Measurements from ENCODE around the gene NPTXR. TPM values are rescaled to one million over a fixed set of nuclear protein-coding genes. Genes with fewer than 3 reads are reported as not detected.

The NPTXR gene
- total and polyA plus RNA-seq, 2 of the 4 experiments (the other 2 are of a cell fraction): 0.36 to 2.2 TPM

GRCh38 chr22:38834991-38835390, 8.8 kb downstream of the NPTXR start:
- H3K56ac ChIP-seq (ENCODE audit: extremely low read depth, insufficient read depth, low read length): no peak overlapping the region
- H2AFZ ChIP-seq (replicated peaks; ENCODE audit: low read length, poor library complexity): no peak overlapping the region
- no peak overlapping the region for H3K27ac ChIP-seq (ENCODE audit: insufficient read depth, low read length)
- H4K5ac ChIP-seq (ENCODE audit: low read depth, low read length): no peak overlapping the region
- no peak overlapping the region for H3K4ac ChIP-seq (ENCODE audit: low read depth, low read length)
- no peak overlapping the region for H4K8ac ChIP-seq (ENCODE audit: low read depth in 2 of 2, low read length in 2 of 2)
- H2BK20ac ChIP-seq (ENCODE audit: low read depth, low read length): no peak overlapping the region
- dilution Hi-C loops (cut with HindIII; ENCODE audit: low sequenced_read_pairs, unreplicated experiment) (no loop called here), in situ Hi-C loops (cut with MboI; ENCODE audit: low sequenced_read_pairs) (no loop called here), intact Hi-C loops (cut with micrococcal nuclease) (no loop called here)
- H3K36me3 ChIP-seq (ENCODE audit: control insufficient read depth, insufficient read depth, low read length): no peaks in the 10 kb centered on the region
- no peak overlapping the region for H3K18ac ChIP-seq (ENCODE audit: low read depth, low read length)
- CTCF ChIA-PET: no interaction called here
- no peak overlapping the region for H3K9ac ChIP-seq (ENCODE audit: low read depth, low read length)
- no peaks in the 10 kb centered on the region for H3K27me3 ChIP-seq (ENCODE audit: control insufficient read depth, insufficient read depth, low read length)
- no peak for TF ChIP-seq MAFK (IDR thresholded peaks at IDR 0.05; ENCODE audit: low read depth, low read length)
- TF ChIP-seq MXI1 (IDR thresholded peaks at IDR 0.05; ENCODE audit: borderline replicate concordance, low read depth, low read length): no peak
- no peak for TF ChIP-seq SMC3 (IDR thresholded peaks at IDR 0.05; ENCODE audit: low read depth, low read length)
- no peak for TF ChIP-seq CEBPB (IDR thresholded peaks at IDR 0.05; ENCODE audit: low read depth, low read length)
- no peak for TF ChIP-seq RCOR1 (IDR thresholded peaks at IDR 0.05; ENCODE audit: insufficient replicate concordance, low read length)
- TF ChIP-seq NFE2L2 (IDR thresholded peaks at IDR 0.05; ENCODE audit: low read depth, low read length): no peak
- TF ChIP-seq MAZ (IDR thresholded peaks at IDR 0.05; ENCODE audit: borderline replicate concordance, low read depth, low read length): no peak
- TF ChIP-seq ELK1 (IDR thresholded peaks at IDR 0.05; ENCODE audit: borderline replicate concordance, low read depth, low read length): no peak
- no peak for TF ChIP-seq FOS (IDR thresholded peaks at IDR 0.05; ENCODE audit: low read depth, low read length)
- no peak for TF ChIP-seq CHD1 (IDR thresholded peaks at IDR 0.05; ENCODE audit: low read depth, low read length)
- no peak for TF ChIP-seq RFX5 (IDR thresholded peaks at IDR 0.05; ENCODE audit: low read depth, low read length)
- no peak for TF ChIP-seq POLR2A (IDR thresholded peaks at IDR 0.05; ENCODE audit: low read depth, low read length)
- H3K9me3 ChIP-seq (ENCODE audit: control insufficient read depth, insufficient read depth, low read length): no peaks in the 10 kb centered on the region
- H4K20me1 ChIP-seq (ENCODE audit: insufficient read depth, low read length): no peaks in the 10 kb centered on the region; the same call in 1 of the 2 replicates
- no peak overlapping the region for H3K23ac ChIP-seq (ENCODE audit: low read depth, low read length)
- H2AK9ac ChIP-seq (replicated peaks; ENCODE audit: low read depth, low read length, poor library complexity): no peak overlapping the region
- no peak overlapping the region for H3K4me3 ChIP-seq (ENCODE audit: insufficient read depth, low read depth, low read length)
- H2AK5ac ChIP-seq (ENCODE audit: low read depth, low read length): no peak overlapping the region
- ATAC-seq (ENCODE audit: low read depth) (no peak), DNase-seq (no peak)
- POLR2A ChIA-PET (ENCODE audit: unreplicated experiment): interaction anchor here (0.9 kb wide), 1 partner anchor 11 kb away, joined by 8 read pairs; no protein-coding TSS in a partner anchor
- no peak overlapping the region for H2BK15ac ChIP-seq (ENCODE audit: low read depth, low read length)
- no peaks in the 10 kb centered on the region for H3K9me1 ChIP-seq (ENCODE audit: insufficient read depth, low read length)
- H3K14ac ChIP-seq (replicated peaks; ENCODE audit: low read depth, low read length): no peak overlapping the region
- H3K4me1 ChIP-seq (ENCODE audit: control insufficient read depth, insufficient read depth, low read length): peaks cover 2% of the 10 kb centered on the region; the same call in 1 of the 2 replicates
- no peak overlapping the region for H2BK120ac ChIP-seq (ENCODE audit: low read depth, low read length)
- no CpG with 5 or more reads among the region's 5 CpGs for WGBS, 2 experiments (ENCODE audit: extremely low coverage in 2 of 2, insufficient read length in 1 of 2)
- no peak overlapping the region for H4K91ac ChIP-seq (ENCODE audit: insufficient read depth, low read depth, low read length)
- no peaks in the 10 kb centered on the region for H3K79me1 ChIP-seq (ENCODE audit: low read depth in 1 of 2, low read length in 2 of 2)
- no peak overlapping the region for H2BK5ac ChIP-seq (ENCODE audit: low read depth, low read length, poor library complexity, severe bottlenecking)
- no TSS peak for BruUV-seq (replicated peaks)
- H3K4me2 ChIP-seq (ENCODE audit: low read depth, low read length): no peak overlapping the region

Measured in IMR-90 (cell line).